Right lung (tissue), 5 donors: ENCODE measurements around the gene CDH12. TPM values are rescaled to one million over a fixed set of nuclear protein-coding genes. Genes with fewer than 3 reads are reported as not detected.
A peak's percentile ranks its signal among the peaks of the same experiment; 100 is the strongest.

ENCODE experiments used
- DNase-seq, 2 donors: peaks; one replicate each; pipeline ENCODE4 v3.0.0-alpha.2; 2013
- polyA plus RNA-seq, 5 donors: library from polyadenylated mRNA; unstranded; fragments of 120-200 nt; gene quantifications; one replicate each; pipeline versions ENCODE4 v1.2.1 to v1.2.3, GENCODE V29; 2013; ENCODE audit warnings: inconsistent platforms in 1 of 5, low replicate concordance in 1 of 5; ENCODE audit not compliant: insufficient read length in 5 of 5, insufficient read depth in 1 of 5

CDH12 gene
- polyA plus RNA-seq, 5 donors, result 2.8 to 7.0 (median 4.4) TPM

DNA sequence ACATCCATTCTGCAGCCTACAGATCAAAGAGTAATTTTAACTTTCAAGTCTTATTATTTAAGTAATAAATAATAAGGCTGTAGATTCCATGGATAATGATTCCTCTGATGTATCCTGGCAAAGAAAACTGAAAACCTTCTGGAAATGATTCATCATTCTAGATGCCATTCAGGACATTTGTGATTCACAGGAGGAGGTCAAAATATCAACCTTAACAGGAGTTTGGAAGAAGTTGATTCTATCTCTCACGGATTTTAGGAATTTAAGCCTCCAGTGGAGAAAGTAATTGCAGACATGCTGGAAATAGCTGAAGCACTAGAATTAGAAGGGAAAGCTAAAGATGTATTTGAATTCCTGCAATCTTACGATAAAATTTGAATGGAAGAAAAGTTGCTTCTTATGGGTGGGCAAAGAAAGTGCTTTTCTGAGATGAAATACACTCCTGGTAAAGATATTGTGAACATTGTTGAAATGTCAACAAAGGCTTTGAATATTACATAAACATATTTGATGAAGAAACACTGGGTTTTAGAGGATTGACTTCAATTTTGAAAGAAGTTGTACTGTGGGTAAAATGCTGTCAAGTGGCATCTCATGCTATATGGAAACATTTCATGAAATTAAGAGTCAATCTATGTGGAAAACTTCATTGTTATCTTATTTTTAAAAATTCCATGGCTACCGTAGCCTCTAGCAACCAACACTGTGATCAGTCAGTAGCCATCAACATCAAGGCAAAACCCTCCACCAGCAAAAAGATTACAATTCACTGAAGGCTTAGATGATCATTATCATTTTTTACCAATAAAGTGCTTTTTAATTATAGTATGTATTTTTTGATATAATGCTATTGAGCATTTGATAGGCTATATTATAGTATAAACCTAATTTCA is 1141.0 kb downstream of the CDH12 start:
- peak in 1 of 2 donors; percentile 11 for DNase-seq

DNA sequence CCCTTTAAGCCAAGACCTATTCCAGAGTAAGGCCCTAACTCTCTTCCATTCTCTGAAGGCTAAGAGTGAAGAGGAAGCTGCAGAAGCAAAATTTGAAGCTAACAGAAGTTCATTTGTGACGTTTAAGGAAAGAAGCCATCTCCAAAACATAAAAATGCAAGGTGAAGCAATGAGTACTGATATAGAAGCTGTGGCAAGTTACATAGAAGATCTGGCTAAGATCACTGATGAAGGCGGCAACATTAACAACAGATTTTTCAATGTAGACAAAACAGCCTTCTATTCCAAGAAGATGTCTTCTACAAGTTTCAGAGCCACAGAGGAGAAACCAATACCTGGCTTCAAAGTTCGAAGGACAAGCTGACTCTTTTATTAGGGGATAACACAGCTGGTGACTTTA is 1143.4 kb downstream of the CDH12 start:
- no peak for DNase-seq

DNA sequence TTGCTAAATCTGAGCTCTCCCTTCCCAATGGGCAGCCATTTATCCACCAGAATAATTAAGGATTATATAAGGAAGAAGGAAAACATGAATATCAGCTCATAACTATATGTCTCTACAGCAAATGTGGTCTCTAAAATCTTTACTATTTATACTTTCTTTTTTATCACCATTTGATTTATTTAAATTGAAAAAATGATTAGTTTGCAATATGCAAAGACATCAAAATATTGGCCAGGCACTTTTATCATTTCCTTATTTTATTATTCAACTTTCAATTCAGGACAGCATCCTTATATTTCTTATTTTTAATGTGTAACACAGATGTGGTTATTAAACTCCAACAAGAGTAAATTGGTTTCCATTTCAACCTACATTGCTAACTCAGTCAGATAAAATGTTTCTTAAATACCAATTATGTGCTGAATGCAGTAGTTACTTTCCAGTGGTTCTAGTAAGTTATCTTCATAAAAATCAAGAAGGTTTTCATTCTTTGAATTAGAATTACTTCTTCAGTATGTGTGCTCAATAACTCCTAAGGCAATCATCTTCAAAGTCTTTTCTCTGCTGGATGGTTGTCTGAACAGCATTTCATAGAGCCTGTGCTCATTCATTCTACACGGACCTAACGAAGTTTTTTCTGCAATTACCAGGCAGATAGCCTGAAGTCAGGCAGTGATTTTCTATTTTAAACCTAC is 1148.0 kb downstream of the CDH12 start:
- DNase-seq, result no peak

DNA sequence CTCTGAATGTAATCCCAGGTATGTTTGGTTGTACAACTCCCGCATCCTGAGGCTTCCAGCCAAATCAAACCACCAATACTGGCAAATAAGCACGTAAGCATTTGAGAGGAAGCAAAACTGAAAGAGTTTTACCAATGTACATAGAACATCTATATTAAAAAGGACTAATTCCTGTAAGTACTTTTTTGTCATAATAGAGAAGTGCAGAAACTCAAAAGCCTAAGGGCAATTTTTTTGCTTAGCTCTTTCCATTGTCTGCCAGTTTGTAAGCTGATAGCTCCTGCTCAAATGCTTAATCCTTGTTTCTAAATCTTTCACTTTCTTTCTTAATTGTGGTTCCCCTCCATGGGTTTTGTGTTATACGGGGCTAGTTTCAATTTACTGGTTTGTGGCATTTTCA is 1151.8 kb downstream of the CDH12 start:
- no peak for DNase-seq
